NCI-H2227 (cell line): Measurements from ENCODE around the gene OR5AR1.
"Not testable (repeated sequence)": the region's sequence is repeated elsewhere in the genome, so short reads cannot be mapped to it uniquely, and the experiment has no call there.

ENCODE experiments used
- DNase-seq: peaks from one replicate; lab custom pipeline; 2025; ENCODE audit not compliant: unreplicated experiment; lab: John Stamatoyannopoulos, UW

OR5AR1 gene

GRCh38 chr11:56663386-56663785 lies at the start of gene OR5AR1:
Gene OR5AR1 (plus strand): TSS chr11:56663686. CDS start chr11:56663686, 0 bp downstream.
- DNase-seq = no peak

GRCh38 chr11:56624661-56625110 lies 38.8 kb upstream of the OR5AR1 start:
- no peak for DNase-seq

GRCh38 chr11:56625946-56626345 lies 37.5 kb upstream of the OR5AR1 start:
- no peak for DNase-seq

- DNase-seq = no peak
Measured at GRCh38 chr11:56632329-56632728, 31.2 kb upstream of the OR5AR1 start.

- DNase-seq = no peak
Measured at GRCh38 chr11:56636861-56637260, 26.6 kb upstream of the OR5AR1 start.

- no peak for DNase-seq
Measured at GRCh38 chr11:56637500-56637899, 26.0 kb upstream of the OR5AR1 start.

- DNase-seq = no peak
Measured at GRCh38 chr11:56642339-56642738, 21.1 kb upstream of the OR5AR1 start, which contains the start of gene OR5AP2. Gene OR5AP2 (minus strand): TSS chr11:56642439. CDS start chr11:56642439, 0 bp downstream.

GRCh38 chr11:56659755-56660154 lies 3.7 kb upstream of the OR5AR1 start:
- no peak for DNase-seq

- DNase-seq = no peak
Measured at GRCh38 chr11:56670984-56671383, 7.5 kb downstream of the OR5AR1 start.

GRCh38 chr11:56688554-56689100 lies 25.1 kb downstream of the OR5AR1 start:
- no peak for DNase-seq

- DNase-seq = not testable (repeated sequence)
Measured at GRCh38 chr11:56691179-56691578, 27.7 kb downstream of the OR5AR1 start.

- no peak for DNase-seq
Measured at GRCh38 chr11:56693428-56693827, 29.9 kb downstream of the OR5AR1 start.

- DNase-seq = no peak
Measured at GRCh38 chr11:56698795-56699194, 35.3 kb downstream of the OR5AR1 start, which contains the start of gene OR9G1. Gene OR9G1 (plus strand): TSS chr11:56699095. CDS start chr11:56700388, 1,293 bp downstream.

- no peak for DNase-seq
Measured at GRCh38 chr11:56700242-56700913, 36.9 kb downstream of the OR5AR1 start.

GRCh38 chr11:56700914-56701485 lies 37.5 kb downstream of the OR5AR1 start:
- no peak for DNase-seq

- no peak for DNase-seq
Measured at GRCh38 chr11:56705784-56706396, 42.4 kb downstream of the OR5AR1 start.

- no peak for DNase-seq
Measured at GRCh38 chr11:56706486-56706885, 43.0 kb downstream of the OR5AR1 start.

GRCh38 chr11:56714206-56714605 lies 50.7 kb downstream of the OR5AR1 start:
- DNase-seq = no peak
